HG03432 (cell line): ENCODE results near the gene ATXN7L2.
"Not testable (repeated sequence)": the region's sequence is repeated elsewhere in the genome, so short reads cannot be mapped to it uniquely, and the experiment has no call there.

Experiments
- ATAC-seq: cut with Tn5 transposase; IDR thresholded peaks from one replicate; pipeline ENCODE4 v1.9.1; 2021; ENCODE audit warnings: mild to moderate bottlenecking, moderate library complexity; ENCODE audit not compliant: unreplicated experiment

Gene ATXN7L2

GRCh38 chr1:109483672-109484518 lies at the start of gene ATXN7L2:
TSS of gene ATXN7L2 (plus strand) at chr1:109483905. CDS start at chr1:109483954, 49 bp downstream.
- ATAC-seq = peak; percentile 83

- no peak for ATAC-seq
Observed at GRCh38 chr1:109434484-109434883, 49.2 kb upstream of the ATXN7L2 start.

- no peak for ATAC-seq
Observed at GRCh38 chr1:109438798-109439297, 44.9 kb upstream of the ATXN7L2 start.

GRCh38 chr1:109441069-109441468 lies 42.6 kb upstream of the ATXN7L2 start:
- ATAC-seq = no peak

- no peak for ATAC-seq
Observed at GRCh38 chr1:109443476-109443875, 40.2 kb upstream of the ATXN7L2 start.

GRCh38 chr1:109444346-109444745 lies 39.4 kb upstream of the ATXN7L2 start:
- no peak for ATAC-seq

- ATAC-seq = not testable (repeated sequence)
Observed at GRCh38 chr1:109445949-109446695, 37.6 kb upstream of the ATXN7L2 start.

GRCh38 chr1:109447524-109447923 lies 36.2 kb upstream of the ATXN7L2 start:
- ATAC-seq = no peak

GRCh38 chr1:109454497-109455133 lies 29.1 kb upstream of the ATXN7L2 start:
- no peak for ATAC-seq

- no peak for ATAC-seq
Observed at GRCh38 chr1:109457819-109458218, 25.9 kb upstream of the ATXN7L2 start.

GRCh38 chr1:109466125-109466451 lies 17.6 kb upstream of the ATXN7L2 start:
- ATAC-seq = no peak

GRCh38 chr1:109466452-109467300 lies 17.0 kb upstream of the ATXN7L2 start, which contains the start of gene SYPL2:
TSS of gene SYPL2 (plus strand) at chr1:109466546. CDS start at chr1:109466844, 298 bp downstream.
- ATAC-seq = no peak

GRCh38 chr1:109467301-109467777 lies 16.4 kb upstream of the ATXN7L2 start:
- no peak for ATAC-seq

GRCh38 chr1:109468061-109468460 lies 15.6 kb upstream of the ATXN7L2 start:
- ATAC-seq = no peak

- no peak for ATAC-seq
Observed at GRCh38 chr1:109468903-109469302, 14.8 kb upstream of the ATXN7L2 start.

- ATAC-seq = no peak
Observed at GRCh38 chr1:109470245-109470644, 13.5 kb upstream of the ATXN7L2 start.

- ATAC-seq = no peak
Observed at GRCh38 chr1:109472779-109473178, 10.9 kb upstream of the ATXN7L2 start.

GRCh38 chr1:109473284-109474057 lies 10.2 kb upstream of the ATXN7L2 start:
- not testable (repeated sequence) for ATAC-seq

GRCh38 chr1:109474697-109475096 lies 9.0 kb upstream of the ATXN7L2 start:
- no peak for ATAC-seq
